ENCODE results near the gene OBSCN. TPM values are rescaled to one million over a fixed set of nuclear protein-coding genes. Genes with fewer than 3 reads are reported as not detected.

Gene OBSCN
- total RNA-seq, 1 donor from 2014 or later = 22.3 TPM

DNA sequence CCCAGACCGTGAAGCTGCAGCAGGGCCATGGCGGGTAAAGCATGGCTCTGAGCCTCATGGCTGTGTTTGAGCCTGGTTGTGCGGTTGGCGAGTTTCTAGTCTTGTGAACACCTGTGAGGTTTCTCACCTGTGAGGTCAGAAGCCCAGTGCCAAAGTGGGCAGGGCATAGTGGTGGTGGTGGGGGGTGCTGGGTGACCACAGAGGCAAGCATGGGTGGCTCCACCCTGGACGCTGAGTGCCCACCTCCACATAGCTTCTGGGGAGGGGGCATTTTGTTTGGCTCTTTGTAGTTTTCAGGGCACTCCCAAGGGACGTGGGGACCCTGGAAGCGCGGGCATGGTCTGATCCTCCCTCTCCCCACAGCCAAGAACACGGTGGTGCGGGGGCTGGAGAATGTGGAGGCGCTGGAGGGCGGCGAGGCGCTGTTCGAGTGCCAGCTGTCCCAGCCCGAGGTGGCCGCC, 107.7 kb downstream of the OBSCN start:
- Mint-ChIP-seq H3K9me3 (peaks cover 4% of the 10 kb centered on the region), H3K27ac (no peak overlapping the region), H3K4me1 (no peaks in the 10 kb centered on the region), H3K27me3 (no peaks in the 10 kb centered on the region), H3K4me3 (no peak overlapping the region), H3K36me3 (ENCODE audit: low read depth) (no peaks in the 10 kb centered on the region)
- intact Hi-C loops (cut with micrococcal nuclease) = no loop called here
- no peak for DNase-seq

DNA sequence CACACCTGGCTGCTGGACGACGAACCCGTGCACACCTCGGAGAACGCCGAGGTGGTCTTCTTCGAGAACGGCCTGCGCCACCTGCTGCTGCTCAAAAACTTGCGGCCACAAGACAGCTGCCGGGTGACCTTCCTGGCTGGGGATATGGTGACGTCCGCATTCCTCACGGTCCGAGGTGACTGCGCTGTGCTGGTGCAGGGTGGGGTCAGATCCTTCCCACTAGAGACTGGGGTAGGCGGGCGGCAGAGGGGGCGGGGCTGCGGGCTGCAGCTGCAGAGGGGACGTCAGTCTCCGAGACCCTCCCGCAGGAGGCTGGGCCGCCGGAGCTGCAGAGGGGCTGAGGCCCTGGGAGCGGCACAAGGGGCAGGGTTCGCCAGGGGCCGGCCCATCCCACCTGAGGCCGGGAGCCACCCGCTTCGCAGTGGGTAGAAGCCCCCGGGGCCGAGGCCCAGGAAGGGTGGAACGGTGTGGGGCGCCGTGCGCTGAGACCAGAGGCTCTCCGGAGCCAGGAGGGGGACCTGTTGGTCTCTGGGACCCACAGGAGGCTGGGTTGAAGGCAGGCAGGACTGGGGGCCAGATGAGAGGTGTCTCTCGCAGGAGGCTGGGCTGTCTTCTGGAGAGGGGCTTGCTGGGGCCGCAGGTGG, 108.2 kb downstream of the OBSCN start:
- intact Hi-C loops (cut with micrococcal nuclease) = no loop called here
- Mint-ChIP-seq H3K36me3 (ENCODE audit: low read depth) (no peaks in the 10 kb centered on the region), H3K27me3 (no peaks in the 10 kb centered on the region), H3K4me1 (no peaks in the 10 kb centered on the region), H3K4me3 (no peak overlapping the region), H3K27ac (no peak overlapping the region), H3K9me3 (peaks cover 4% of the 10 kb centered on the region)
- DNase-seq = no peak

DNA sequence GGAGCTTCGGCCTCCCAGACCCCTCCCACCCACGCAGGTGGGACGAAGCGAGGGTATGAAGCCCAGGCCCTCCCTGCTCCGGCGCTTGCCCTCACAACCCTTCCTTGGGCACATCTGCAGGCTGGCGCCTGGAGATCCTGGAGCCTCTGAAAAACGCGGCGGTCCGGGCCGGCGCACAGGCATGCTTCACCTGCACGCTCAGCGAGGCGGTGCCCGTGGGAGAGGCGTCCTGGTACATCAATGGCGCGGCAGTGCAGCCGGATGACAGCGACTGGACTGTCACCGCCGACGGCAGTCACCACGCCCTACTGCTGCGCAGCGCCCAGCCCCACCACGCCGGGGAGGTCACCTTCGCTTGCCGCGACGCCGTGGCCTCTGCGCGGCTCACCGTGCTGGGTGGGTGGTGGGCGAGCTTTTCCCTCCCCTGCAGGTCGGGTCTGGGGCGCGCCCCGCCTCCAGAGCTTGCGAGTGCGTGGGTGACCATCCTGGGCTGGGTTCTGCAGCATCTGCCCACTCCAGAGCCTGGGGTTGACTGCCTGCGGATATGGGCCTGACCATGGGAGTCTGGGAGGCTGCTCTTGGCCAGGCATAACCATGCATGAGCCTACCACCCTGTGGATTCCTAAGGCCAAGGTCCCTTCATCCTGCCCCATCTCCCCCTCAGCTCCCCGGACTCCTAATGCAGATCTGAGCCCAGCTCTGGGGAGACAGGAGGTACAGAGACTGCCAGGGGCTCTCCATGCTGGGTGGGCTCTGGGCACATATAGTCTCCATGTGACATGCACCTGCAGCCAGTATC, 108.9 kb downstream of the OBSCN start:
- Mint-ChIP-seq H3K27me3 (no peaks in the 10 kb centered on the region), H3K27ac (no peak overlapping the region), H3K9me3 (peaks cover 4% of the 10 kb centered on the region), H3K4me1 (no peaks in the 10 kb centered on the region), H3K4me3 (no peak overlapping the region), H3K36me3 (ENCODE audit: low read depth) (no peaks in the 10 kb centered on the region)
- intact Hi-C loops (cut with micrococcal nuclease) = no loop called here
- DNase-seq = no peak

DNA sequence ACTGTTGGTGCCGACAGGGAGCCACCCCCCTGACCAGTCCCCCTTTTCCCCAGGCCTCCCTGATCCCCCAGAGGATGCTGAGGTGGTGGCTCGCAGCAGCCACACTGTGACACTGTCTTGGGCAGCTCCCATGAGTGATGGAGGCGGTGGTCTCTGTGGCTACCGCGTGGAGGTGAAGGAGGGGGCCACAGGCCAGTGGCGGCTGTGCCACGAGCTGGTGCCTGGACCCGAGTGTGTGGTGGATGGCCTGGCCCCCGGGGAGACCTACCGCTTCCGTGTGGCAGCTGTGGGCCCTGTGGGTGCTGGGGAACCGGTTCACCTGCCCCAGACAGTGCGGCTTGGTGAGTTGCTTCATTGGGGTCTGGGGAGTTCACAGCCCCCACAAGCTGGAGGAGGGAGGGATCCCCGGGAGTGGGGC, 109.6 kb downstream of the OBSCN start:
- H3K27me3 Mint-ChIP-seq = no peaks in the 10 kb centered on the region
- no peak overlapping the region for H3K4me3 Mint-ChIP-seq
- intact Hi-C loops (cut with micrococcal nuclease) = no loop called here

DNA sequence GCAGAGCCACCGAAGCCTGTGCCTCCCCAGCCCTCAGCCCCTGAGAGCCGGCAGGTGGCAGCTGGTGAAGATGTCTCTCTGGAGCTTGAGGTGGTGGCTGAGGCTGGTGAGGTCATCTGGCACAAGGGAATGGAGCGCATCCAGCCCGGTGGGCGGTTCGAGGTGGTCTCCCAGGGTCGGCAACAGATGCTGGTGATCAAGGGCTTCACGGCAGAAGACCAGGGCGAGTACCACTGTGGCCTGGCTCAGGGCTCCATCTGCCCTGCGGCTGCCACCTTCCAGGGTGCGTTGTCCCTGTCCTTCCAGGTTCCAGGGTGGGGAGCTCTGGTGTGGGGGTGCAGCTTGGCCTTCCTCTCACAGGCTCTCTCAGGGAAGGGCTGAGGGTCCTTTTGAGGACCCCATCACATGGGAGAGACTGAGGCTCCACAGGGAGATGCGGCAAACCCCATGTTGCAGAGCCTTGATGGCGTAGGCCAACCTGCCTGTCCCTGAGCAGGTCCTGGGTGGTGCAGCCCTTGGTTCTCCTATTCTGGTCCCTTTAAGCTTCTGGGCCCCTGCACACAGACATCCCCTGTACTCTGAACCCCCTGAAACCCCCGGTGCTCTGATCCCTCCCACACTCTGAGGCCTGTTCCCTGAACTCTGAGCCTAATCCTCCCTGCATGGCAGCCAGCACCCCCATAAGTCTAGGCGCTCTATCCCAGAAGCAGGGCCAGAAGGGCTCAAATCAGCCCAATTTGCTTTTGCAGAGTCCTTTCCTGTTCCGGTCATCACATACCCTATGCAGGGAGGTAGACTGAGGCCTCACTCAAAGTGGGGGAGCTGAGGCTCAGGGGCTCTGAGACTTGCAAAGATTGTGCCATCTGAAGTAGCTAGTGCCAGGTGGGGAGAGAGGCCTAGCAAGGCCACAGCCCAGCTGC, 110.3 kb downstream of the OBSCN start:
- intact Hi-C loops (cut with micrococcal nuclease) = no loop called here
- Mint-ChIP-seq H3K36me3 (ENCODE audit: low read depth) (peaks cover 2% of the 10 kb centered on the region), H3K27ac (no peak overlapping the region), H3K4me1 (no peaks in the 10 kb centered on the region), H3K9me3 (no peaks in the 10 kb centered on the region), H3K4me3 (no peak overlapping the region), H3K27me3 (no peaks in the 10 kb centered on the region)
- DNase-seq = no peak

More for the DNA sequence above, 109.6 kb downstream of the OBSCN start:
- H3K9me3 Mint-ChIP-seq = peaks cover 4% of the 10 kb centered on the region
- no peak for DNase-seq
- H3K4me1 Mint-ChIP-seq = no peaks in the 10 kb centered on the region
- H3K27ac Mint-ChIP-seq = no peak overlapping the region
- H3K36me3 Mint-ChIP-seq (ENCODE audit: low read depth) = no peaks in the 10 kb centered on the region

DNA sequence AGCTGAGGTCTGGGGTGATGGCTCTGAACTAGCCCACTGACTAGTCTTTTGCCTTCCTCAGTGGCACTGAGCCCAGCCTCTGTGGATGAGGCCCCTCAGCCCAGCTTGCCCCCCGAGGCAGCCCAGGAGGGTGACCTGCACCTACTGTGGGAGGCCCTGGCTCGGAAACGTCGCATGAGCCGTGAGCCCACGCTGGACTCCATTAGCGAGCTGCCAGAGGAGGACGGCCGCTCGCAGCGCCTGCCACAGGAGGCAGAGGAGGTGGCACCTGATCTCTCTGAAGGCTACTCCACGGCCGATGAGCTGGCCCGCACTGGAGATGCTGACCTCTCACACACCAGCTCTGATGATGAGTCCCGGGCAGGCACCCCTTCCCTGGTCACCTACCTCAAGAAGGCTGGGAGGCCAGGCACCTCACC, 111.0 kb downstream of the OBSCN start:
- no peaks in the 10 kb centered on the region for H3K27me3 Mint-ChIP-seq
- DNase-seq = no peak

DNA sequence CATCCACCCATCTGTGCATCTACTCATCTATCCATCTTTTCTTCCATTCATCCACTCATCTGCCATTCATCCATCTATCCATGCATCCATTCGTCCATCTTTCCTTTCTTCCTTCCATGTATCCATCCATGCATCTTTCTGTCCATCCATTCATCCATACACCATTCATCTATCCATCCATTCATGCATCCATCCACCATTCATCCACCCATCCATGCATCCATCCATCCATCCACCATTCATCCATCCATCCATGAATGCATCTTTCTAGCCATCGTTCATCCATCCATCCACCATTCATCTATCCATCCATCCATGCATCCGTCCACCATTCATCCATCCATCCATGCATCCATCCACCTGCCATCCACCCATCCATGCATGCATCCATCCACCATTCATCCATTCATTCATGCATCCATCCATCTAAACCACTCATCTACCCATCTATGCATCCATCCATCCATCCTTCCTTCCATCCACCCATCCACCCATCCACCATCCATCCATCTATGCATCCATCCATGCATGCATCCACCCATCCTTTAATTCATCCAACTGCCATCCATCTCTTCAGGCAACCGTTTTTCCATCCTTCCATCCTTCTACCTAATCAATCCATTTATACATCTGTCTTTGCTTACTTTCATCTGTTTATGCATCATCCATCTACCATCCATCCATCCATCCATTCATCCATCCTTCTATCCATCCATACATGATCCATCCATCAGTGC, 111.7 kb downstream of the OBSCN start:
- no peak overlapping the region for H3K4me3 Mint-ChIP-seq
- peaks cover 5% of the 10 kb centered on the region for H3K36me3 Mint-ChIP-seq (ENCODE audit: low read depth)
- no peaks in the 10 kb centered on the region for H3K9me3 Mint-ChIP-seq
- no peak for DNase-seq
- H3K27me3 Mint-ChIP-seq = no peaks in the 10 kb centered on the region
- H3K4me1 Mint-ChIP-seq = no peaks in the 10 kb centered on the region
- no peak overlapping the region for H3K27ac Mint-ChIP-seq
- intact Hi-C loops (cut with micrococcal nuclease) = no loop called here

More for the DNA sequence above, 111.0 kb downstream of the OBSCN start:
- Mint-ChIP-seq H3K4me1 (no peaks in the 10 kb centered on the region), H3K4me3 (no peak overlapping the region), H3K27ac (no peak overlapping the region), H3K36me3 (ENCODE audit: low read depth) (peaks cover 2% of the 10 kb centered on the region), H3K9me3 (no peaks in the 10 kb centered on the region)
- intact Hi-C loops (cut with micrococcal nuclease) = no loop called here

DNA sequence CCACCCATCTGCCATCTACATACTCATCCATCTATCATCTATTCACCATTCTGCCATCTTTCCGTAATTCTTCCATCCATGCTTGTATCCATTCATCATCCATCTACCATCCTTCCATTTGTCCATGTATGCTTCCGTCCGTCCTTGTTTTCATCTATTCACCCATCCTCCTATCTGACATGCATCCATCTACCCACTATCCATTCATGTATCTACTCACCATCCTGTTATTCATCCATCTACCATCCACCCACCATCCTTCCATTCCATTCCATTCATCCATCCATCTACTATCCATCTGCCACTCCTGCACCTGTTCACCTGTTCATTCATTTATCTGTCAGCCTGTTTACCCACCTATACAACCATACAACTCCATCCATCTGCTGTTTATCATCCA, 112.5 kb downstream of the OBSCN start:
- H3K27ac Mint-ChIP-seq = no peak overlapping the region
- DNase-seq = no peak
- peaks cover 7% of the 10 kb centered on the region for H3K36me3 Mint-ChIP-seq (ENCODE audit: low read depth)
- intact Hi-C loops (cut with micrococcal nuclease) = no loop called here
- no peak overlapping the region for H3K4me3 Mint-ChIP-seq
- H3K27me3 Mint-ChIP-seq = no peaks in the 10 kb centered on the region
- no peaks in the 10 kb centered on the region for H3K4me1 Mint-ChIP-seq
- no peaks in the 10 kb centered on the region for H3K9me3 Mint-ChIP-seq

DNA sequence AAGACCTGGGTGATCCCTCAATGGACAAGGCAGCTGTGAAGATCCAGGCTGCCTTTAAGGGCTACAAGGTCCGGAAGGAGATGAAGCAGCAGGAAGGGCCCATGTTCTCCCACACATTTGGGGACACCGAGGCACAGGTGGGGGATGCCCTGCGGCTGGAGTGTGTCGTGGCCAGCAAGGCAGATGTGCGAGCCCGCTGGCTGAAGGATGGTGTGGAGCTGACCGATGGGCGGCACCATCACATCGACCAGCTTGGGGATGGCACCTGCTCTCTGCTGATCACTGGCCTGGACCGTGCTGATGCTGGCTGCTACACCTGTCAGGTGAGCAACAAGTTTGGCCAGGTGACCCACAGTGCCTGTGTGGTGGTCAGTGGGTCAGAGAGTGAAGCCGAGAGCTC, 113.6 kb downstream of the OBSCN start:
- Mint-ChIP-seq H3K4me3 (no peak overlapping the region), H3K4me1 (no peaks in the 10 kb centered on the region), H3K36me3 (ENCODE audit: low read depth) (peaks cover 10% of the 10 kb centered on the region), H3K27ac (no peak overlapping the region), H3K27me3 (no peaks in the 10 kb centered on the region), H3K9me3 (no peaks in the 10 kb centered on the region)
- intact Hi-C loops (cut with micrococcal nuclease) = no loop called here
- no peak for DNase-seq

DNA sequence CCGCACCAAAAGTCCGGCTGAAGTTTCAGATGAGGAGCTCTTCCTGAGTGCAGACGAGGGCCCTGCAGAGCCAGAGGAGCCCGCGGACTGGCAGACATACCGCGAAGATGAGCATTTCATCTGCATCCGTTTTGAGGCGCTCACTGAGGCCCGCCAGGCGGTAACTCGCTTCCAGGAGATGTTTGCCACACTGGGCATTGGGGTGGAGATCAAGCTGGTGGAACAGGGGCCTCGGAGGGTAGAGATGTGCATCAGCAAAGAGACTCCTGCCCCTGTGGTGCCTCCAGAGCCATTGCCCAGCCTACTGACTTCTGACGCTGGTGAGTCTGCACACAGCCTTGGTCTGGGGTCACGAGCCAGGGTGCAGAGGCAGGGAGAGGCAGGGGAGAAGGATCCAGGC, 114.1 kb downstream of the OBSCN start:
- intact Hi-C loops (cut with micrococcal nuclease) = no loop called here
- Mint-ChIP-seq H3K9me3 (no peaks in the 10 kb centered on the region), H3K4me3 (no peak overlapping the region), H3K27me3 (no peaks in the 10 kb centered on the region), H3K4me1 (no peaks in the 10 kb centered on the region), H3K36me3 (ENCODE audit: low read depth) (peaks cover 10% of the 10 kb centered on the region), H3K27ac (no peak overlapping the region)
- DNase-seq = no peak

DNA sequence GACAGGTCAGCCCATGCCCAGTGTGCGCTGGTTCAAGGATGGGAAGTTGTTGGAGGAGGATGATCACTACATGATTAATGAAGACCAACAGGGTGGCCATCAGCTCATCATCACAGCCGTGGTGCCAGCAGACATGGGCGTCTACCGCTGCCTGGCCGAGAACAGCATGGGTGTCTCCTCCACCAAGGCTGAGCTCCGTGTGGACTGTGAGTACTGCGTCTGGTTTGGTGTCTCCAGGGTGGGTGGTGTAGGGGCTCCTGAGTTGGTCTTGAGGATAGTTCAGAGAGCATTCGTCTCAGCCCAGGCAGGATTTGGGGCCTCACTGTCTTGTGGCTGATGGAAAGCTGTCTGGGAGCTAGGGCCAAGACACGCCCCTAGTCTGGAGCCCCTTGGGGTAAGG, 115.6 kb downstream of the OBSCN start:
- H3K9me3 Mint-ChIP-seq = no peaks in the 10 kb centered on the region

DNA sequence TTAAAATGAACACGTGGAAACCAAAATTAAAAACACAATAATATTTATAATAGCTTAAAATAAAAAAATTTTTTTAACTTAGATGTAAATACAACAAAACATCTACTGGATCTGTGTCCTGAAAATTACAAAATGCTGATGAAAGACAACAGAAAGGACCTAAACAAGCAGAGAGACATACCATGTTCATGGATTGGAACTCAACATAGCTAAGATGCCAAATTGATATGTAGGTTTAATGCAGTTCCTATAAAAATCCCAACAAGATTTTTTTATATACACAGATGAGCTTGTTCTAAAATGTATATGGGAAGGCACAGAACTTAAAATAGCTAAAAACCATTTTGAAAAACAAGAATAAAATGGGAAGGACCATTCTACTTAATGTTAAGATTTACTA, 117.4 kb downstream of the OBSCN start:
- Mint-ChIP-seq H3K9me3 (no peaks in the 10 kb centered on the region), H3K4me1 (no peaks in the 10 kb centered on the region), H3K27ac (no peak overlapping the region), H3K4me3 (no peak overlapping the region), H3K36me3 (ENCODE audit: low read depth) (peaks cover 10% of the 10 kb centered on the region), H3K27me3 (no peaks in the 10 kb centered on the region)
- no peak for DNase-seq
- intact Hi-C loops (cut with micrococcal nuclease) = no loop called here

More for the DNA sequence above, 115.6 kb downstream of the OBSCN start:
- no peak overlapping the region for H3K27ac Mint-ChIP-seq
- intact Hi-C loops (cut with micrococcal nuclease) = no loop called here
- no peaks in the 10 kb centered on the region for H3K4me1 Mint-ChIP-seq
- H3K36me3 Mint-ChIP-seq (ENCODE audit: low read depth) = peaks cover 10% of the 10 kb centered on the region
- no peak overlapping the region for H3K4me3 Mint-ChIP-seq
- H3K27me3 Mint-ChIP-seq = no peaks in the 10 kb centered on the region
- no peak for DNase-seq

DNA sequence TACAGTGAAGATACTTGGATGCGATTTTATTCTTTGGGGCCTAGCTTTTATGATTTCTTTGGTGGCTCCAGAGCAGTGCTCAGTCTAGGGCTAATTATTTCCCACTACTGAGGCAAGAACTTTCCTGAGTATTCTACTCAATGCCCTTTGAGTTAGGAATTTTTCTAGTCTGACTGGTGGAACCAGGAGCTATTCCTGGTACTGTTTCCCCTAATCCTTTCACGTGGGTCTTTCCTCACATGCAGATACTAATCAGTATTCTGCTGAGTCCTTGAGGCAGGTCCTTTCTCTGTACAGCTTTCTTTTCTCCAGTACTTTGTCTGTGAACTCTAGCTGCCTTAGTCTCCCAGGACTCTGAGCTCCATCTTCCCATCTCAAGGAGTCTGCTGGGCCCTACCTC, 122.0 kb downstream of the OBSCN start:
- intact Hi-C loops (cut with micrococcal nuclease) = no loop called here
- Mint-ChIP-seq H3K4me1 (no peaks in the 10 kb centered on the region), H3K9me3 (no peaks in the 10 kb centered on the region), H3K27ac (no peak overlapping the region), H3K27me3 (no peaks in the 10 kb centered on the region), H3K36me3 (ENCODE audit: low read depth) (peaks cover 2% of the 10 kb centered on the region), H3K4me3 (no peak overlapping the region)
- DNase-seq = no peak
